ENCODE measurements around the gene SIGLEC12.
"Not testable (repeated sequence)": the region's sequence is repeated elsewhere in the genome, so short reads cannot be mapped to it uniquely, and the experiment has no call there.

Gene SIGLEC12

GRCh38 chr19:51479531-51480331, 21.9 kb downstream of the SIGLEC12 start:
- no peak for DNase-seq (ENCODE audit: low spot score)

DNA sequence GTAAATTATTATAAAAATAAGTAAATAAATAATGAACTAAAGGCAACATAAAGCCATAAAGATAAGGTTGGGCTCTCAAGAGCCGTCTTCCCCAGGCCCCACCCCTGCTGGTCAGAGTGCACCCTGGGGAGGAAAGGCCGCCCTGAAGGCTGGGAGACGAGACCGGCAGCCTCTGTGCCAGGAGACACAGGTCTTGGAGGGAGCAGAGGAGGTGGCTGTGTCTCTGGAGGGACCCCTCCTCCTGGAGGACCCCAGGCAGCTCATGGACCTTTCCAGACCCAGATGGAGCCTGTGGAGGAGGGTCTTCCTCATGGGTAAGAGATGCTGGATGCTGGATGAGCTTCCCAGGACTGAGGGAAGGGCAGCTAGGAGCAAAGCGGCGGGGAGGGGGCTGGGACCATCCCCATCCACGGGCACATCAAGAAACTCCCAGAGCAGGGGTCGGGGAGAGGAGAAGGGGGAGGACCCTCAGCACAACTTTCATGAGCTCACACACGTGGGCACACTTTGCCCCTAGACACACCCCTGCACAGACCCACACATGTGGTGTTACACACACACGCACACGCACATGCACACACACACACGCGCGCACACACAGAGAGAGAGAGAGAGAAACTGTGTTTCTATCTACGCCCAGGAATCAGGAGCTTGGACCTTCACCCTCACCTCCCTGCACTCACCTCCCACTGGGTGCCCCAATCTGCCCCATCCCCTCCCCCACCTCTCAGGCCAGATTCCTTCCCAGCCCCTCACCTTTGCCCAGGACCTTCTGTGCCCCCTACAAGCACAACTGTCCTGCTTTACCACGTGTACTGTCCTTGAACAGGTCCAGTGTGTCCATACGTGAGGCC, 23.0 kb downstream of the SIGLEC12 start, which contains the start of gene CEACAM18:
CEACAM18 (plus strand) TSS at position 159 of the 854 bp plus-strand sequence.
- DNase-seq (ENCODE audit: low spot score): no peak

GRCh38 chr19:51477344-51477743, 24.3 kb downstream of the SIGLEC12 start:
- DNase-seq (ENCODE audit: low spot score): no peak

DNA sequence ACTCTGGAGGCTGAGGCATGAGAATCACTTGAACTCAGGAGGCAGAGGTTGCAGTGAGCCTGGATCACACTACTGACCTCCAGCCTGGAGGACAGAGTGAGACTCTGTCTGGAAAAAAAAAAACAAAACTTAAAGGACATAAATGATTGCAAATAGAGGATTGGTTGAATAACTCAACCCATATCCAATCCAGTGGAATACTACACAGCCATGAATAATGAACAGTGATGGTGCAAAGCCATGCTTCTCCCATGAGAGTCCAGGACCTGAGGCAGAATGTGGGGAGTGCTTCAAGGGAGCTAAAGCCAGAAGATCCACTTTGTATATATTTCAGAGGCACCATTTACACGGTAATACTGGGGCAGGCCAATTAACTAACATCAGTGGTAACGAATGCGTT, 25.4 kb downstream of the SIGLEC12 start:
- no peak for DNase-seq (ENCODE audit: low spot score)

DNA sequence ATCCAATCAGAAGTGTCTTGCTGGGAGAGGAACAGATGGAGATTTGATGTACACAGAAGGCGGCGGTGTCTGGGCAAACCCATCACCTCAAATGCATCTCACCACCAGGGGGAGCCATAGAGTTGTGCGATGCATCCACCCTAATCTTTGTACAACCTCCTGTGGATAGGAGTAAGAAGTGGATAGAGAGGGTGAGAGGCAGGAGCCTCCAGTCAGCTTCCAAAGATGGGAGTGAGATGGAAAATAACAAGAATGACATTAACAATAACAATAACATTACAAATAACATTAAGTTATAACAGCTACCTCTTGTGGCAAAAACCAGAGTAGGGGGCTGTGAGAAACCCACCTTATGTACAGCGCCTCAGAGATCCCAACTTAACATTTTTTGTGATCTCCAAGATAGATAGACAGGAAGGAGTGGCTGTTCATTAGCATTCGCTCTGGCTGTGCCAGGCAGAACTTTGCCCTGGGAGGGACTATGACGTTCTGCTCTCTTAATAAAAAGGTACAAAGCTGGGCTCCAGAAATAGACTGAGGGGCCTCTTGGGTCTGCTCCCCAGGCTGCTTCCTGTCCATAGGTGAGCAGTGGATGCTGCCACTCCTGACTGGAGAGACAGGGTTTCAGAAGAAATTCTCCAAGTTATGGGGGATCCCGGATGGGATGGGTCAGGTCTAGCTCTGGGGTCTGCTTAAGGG, 28.4 kb downstream of the SIGLEC12 start:
- peak; percentile 27 for DNase-seq (ENCODE audit: low spot score)

DNA sequence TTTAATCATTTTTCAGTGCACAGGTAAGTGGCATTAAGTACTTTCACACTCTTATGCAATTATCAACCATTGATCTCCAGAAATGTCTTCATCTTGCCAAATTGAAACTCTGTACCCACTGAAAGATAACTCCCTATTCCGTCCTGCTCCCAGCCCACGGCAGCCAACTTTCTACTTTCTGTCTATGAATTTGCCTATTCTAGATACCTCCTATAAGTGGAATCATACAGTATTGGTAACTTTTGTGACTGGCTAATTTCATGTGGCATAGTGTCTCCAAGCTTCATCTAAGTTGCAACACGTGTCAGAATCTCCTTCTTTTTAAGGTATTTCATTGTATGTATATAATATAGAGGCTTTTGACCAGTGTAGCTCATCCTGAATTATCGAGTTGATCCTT, 29.0 kb downstream of the SIGLEC12 start:
- DNase-seq (ENCODE audit: low spot score): no peak

DNA sequence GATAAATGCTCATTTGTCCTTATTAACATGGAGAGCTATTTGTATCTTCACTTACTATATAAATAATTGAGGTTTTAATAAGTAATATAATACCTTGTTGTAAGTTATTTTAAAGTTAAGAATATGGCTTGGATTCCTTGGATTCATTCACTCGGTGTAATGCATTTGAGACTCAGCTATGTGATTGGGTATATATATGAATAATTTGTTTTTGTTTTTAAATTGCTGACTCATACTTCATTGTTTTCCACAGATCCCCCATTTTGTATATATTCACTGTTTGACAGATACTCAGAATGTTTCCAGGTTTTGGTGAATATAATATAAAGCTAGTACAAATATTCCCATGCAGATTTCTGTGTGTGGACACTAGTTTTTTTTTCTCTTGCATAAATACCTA, 30.1 kb downstream of the SIGLEC12 start:
- DNase-seq (ENCODE audit: low spot score): no peak

DNA sequence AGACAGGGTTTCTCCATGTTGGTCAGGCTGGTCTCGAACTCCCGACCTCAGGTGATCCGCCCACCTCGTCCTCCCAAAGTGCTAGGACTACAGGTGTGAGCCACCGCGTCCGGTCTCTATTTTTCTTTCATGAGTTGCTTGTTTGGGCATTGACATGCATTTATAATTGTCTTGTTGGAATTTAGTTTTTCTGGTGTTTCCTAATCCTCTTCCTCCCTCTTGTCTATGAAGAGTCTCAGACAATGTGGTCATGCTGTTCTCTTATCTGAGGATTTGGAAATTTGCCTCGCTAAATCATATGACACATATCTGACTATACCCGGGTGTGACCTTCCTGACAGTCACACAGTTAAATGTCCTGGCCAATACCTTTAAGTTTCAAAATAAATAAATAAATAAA, 30.6 kb downstream of the SIGLEC12 start:
- no peak for DNase-seq (ENCODE audit: low spot score)

DNA sequence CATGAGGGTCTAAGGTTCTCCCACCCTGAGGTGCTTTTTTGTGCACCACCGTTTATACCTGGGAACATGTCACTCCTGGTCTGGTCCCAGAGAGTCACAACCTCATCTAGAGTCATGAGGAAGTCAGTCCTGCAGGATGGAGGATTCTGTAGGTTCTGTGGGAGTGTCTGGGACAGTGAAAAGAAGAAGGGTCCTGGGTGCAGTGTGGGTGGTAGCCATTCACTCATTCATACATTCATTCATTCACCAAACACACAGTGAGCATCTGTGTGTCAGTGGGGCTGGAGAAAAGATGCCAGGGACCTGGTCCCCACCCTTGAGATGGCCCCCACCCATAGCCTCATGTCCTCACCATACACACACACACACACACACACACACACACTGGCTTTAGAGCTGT, 32.0 kb downstream of the SIGLEC12 start:
- no peak for DNase-seq (ENCODE audit: low spot score)

- DNase-seq (ENCODE audit: low spot score): no peak
Measured at GRCh38 chr19:51469162-51469561, 32.4 kb downstream of the SIGLEC12 start.

DNA sequence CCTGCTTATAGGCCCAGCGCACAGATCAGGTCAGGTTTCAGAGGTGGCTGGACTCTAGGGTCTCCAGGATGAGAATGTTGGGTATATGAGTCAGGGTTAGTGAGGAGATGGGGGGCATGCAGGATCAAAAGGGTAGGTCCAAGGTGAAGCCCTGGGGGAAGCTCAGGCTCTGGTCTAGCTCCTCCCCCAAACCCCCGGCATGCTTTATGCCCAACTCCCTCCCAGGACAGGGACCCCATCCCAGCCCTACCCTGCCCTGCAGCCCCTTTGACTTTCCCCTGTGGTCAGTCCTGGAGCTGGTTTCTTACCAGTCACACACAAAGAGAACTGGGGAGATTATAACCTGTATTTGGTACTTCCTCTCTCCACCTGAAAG, 33.1 kb downstream of the SIGLEC12 start:
- no peak for DNase-seq (ENCODE audit: low spot score)

- DNase-seq (ENCODE audit: low spot score): no peak
Measured at GRCh38 chr19:51467864-51468544, 33.6 kb downstream of the SIGLEC12 start.

DNA sequence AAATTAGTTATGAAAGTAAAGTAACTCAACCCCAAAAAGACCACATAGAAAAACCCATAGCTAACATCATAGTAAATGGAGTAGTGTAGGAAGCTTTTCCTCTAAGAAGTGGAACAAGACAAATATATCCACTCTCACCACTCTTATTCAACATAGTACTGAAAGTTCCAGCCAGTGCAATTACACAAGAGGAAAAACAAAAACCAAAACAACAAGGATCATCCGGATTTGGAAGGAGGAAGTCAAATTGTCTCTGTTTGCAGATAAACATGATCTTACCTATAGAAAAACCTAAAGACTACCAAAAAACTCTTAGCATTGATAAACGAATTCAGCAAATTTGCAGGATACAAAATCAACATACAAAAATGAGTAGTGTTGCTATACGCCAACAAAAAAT, 34.9 kb downstream of the SIGLEC12 start:
- no peak for DNase-seq (ENCODE audit: low spot score)

DNA sequence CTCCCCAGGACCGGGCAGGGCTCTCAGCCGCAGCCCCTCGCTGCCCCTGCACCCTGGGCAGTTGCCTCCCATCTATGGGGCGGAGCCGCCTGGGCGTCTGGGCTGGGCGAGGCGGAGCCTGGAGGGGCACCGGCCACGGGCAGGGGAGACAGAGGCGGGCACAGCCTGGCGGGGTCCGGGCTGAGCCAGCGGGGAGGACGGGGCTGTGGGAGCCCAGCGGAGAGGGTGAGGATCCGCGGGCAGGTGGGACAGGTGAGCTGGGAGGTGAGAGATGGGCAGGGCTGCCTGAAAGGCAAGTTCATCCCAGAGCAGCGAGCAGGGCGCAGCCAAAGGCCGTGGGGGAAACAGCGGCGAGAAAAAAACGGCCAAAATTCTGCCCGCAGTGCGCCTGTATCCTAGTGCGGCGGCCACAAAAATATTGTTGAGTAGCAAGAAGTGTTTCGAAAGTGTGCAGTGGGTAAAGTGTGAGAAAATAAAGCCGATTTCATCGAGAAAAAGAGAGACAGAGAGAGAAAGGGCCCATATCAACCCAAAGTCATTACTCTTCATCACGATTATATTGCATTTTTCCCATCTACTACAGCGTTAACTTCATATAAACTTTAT, 37.5 kb downstream of the SIGLEC12 start:
- DNase-seq (ENCODE audit: low spot score): not testable (repeated sequence)

DNA sequence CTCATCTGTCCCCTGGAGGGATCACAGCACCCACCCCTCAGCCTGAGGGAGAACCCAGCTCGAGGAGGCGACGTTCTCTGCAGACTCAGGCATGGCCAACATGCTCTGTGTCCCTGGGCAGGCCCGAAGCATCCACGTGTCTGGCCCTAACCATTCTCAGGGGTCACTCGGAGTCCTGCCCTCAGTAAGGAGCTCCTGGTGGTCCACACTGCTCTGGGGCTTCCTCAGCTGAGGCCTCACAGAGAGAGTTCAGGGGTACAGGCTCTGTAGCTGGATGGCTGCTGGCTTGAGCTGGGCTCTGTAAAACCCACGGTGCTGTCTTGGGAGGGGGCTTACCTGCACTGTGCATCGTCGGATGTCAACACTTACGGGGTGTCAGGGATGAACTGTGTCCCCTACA, 38.9 kb downstream of the SIGLEC12 start:
- no peak for DNase-seq (ENCODE audit: low spot score)

DNA sequence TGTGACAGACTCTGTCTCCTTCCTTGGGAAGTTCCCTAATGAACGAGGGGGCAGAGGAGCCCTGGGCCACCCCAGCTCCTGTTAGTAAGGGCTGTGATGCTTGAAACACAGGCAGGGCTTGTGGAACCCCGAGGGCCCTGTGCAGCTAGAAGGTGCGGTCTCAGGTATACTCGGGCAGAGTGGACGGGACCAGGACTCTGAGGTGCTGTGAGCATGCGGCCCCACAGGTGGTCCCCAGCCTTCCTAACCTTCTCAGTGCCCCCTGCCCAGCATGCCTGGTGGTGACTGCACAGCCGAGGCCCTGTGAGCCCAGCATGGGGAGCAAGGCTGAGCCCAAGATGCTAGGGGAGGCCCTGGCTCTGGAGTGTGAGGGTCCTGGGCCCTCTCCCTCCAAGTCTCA, 39.3 kb downstream of the SIGLEC12 start:
- DNase-seq (ENCODE audit: low spot score): no peak

DNA sequence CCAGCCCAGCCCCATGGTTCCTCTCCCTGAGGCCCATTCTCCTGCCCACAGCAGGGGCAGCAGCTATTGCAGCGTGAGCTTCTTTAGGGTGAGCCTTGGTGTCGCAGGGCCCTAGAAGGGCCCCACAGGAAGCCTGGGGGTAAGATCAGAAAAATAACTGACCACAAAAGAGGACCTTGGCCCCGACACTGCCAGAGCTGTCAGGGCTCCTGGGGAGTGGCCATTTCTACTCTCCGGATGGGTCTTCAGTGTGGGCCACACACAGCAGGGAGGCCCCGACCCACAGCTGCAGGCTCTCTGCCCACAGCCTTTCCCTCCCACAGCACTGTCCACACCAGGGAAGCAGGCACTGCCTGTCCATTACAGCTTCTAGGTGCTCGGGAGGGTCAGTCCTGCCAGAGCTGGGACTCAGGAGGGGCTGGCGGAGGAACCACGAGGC, 39.9 kb downstream of the SIGLEC12 start:
- DNase-seq (ENCODE audit: low spot score): peak; percentile 30

GRCh38 chr19:51460164-51460992, 41.2 kb downstream of the SIGLEC12 start:
- DNase-seq (ENCODE audit: low spot score): no peak

DNA sequence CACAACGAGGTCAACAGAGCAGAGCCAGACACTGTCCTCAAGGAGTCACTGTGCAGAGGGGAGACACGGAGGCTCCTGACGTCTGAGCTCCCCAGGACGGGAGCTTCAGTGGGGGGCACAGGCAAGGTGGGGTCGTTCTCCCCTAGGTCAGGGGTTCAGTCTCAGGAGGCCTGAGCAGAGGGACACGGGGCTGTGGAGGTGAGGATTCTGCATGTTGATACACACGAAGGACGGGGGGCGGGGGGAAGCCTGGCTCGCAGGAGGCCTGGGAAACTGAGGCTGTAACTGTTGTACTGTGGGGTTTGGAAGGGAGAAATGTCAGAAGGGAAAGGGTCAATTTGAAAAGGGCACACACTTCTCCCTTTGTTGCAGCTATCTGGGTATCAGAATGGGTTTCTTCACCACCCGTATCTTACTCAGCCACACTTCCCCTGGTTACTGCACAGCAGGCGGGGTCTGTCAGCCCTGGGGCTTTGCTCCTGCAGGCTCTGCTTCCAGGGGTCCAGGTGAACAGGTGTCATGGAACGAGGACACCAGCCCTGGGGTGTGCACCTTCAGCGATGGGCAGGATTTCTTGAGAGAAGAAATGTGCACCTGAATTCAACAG, 42.6 kb downstream of the SIGLEC12 start:
- DNase-seq (ENCODE audit: low spot score): no peak

GRCh38 chr19:51458051-51458645, 43.5 kb downstream of the SIGLEC12 start, which contains the start of gene SIGLEC8:
Gene SIGLEC8 (minus strand): TSS chr19:51458454. CDS start chr19:51458387, 67 bp downstream.
- DNase-seq (ENCODE audit: low spot score): no peak

All from putamen (tissue), 1 donor.